CD4-positive, CD25-positive, alpha-beta regulatory T cell (primary cell): Measurements from ENCODE around the gene RASAL3. TPM values are rescaled to one million over a fixed set of nuclear protein-coding genes. Genes with fewer than 3 reads are reported as not detected.

Experiments used
- ATAC-seq, 2 donors: fragments of 150-1000 bp; cut with Tn5 transposase; one replicate each; pipeline ENCODE4 v1.10.0; 2021; ENCODE audit warnings: low read depth in 2 of 2, moderate number of reproducible peaks in 2 of 2, moderate library complexity in 1 of 2
- DNase-seq, 3 donors: peaks; one replicate each; pipeline versions ENCODE4 v3.0.0 to v3.0.0-alpha.2; 2012 to 2022; ENCODE audit warnings: mixed read lengths in 1 of 3
- H3K27ac ChIP-seq: one replicate; pipeline ENCODE4 v1.7.0; 2013; ENCODE audit warnings: mild to moderate bottlenecking, low read length; ENCODE audit not compliant: insufficient read depth, poor library complexity, severe bottlenecking
- H3K27me3 ChIP-seq: one replicate; pipeline ENCODE4 v1.7.0; 2013; ENCODE audit warnings: low read length; ENCODE audit not compliant: control insufficient read depth, insufficient read depth
- H3K36me3 ChIP-seq: one replicate; pipeline ENCODE4 v1.7.0; 2013; ENCODE audit warnings: mild to moderate bottlenecking, low read length, moderate library complexity; ENCODE audit not compliant: control insufficient read depth, insufficient read depth
- H3K4me1 ChIP-seq: 2 replicates; pipeline ENCODE4 v1.7.0; 2013; ENCODE audit warnings: mild to moderate bottlenecking, low read length; ENCODE audit not compliant: insufficient read depth, control insufficient read depth, poor library complexity, severe bottlenecking
- H3K4me3 ChIP-seq: one replicate; pipeline ENCODE4 v1.7.0; 2013; ENCODE audit warnings: low read depth, mild to moderate bottlenecking, low read length, moderate library complexity
- H3K9me3 ChIP-seq, 2 experiments: 1 replicate in 1 of 2; 2 replicates in 1 of 2; pipeline ENCODE4 v1.7.0; 2013; ENCODE audit warnings: low read length in 2 of 2, mild to moderate bottlenecking in 1 of 2, moderate library complexity in 1 of 2; ENCODE audit not compliant: control insufficient read depth in 2 of 2
- H3K27ac Mint-ChIP-seq, 3 donors: one replicate each; pipeline ENCODE4 v1.8.0; 2020 to 2022; ENCODE audit warnings: mild to moderate bottlenecking in 3 of 3, mixed read lengths in 3 of 3, moderate library complexity in 2 of 3
- H3K27me3 Mint-ChIP-seq: one replicate; pipeline ENCODE4 v1.8.0; 2022; ENCODE audit warnings: mild to moderate bottlenecking, mixed read lengths
- H3K36me3 Mint-ChIP-seq: one replicate; pipeline ENCODE4 v1.8.0; 2020; ENCODE audit warnings: mixed read lengths
- H3K4me1 Mint-ChIP-seq, 4 donors: one replicate each; pipeline ENCODE4 v1.8.0; 2020 to 2022; ENCODE audit warnings: mixed read lengths in 4 of 4, mild to moderate bottlenecking in 1 of 4
- H3K4me3 Mint-ChIP-seq, 4 donors: one replicate each; pipeline ENCODE4 v1.8.0; 2020 to 2022; ENCODE audit warnings: mild to moderate bottlenecking in 4 of 4, mixed read lengths in 4 of 4, moderate library complexity in 3 of 4
- H3K9me3 Mint-ChIP-seq, 7 donors: one replicate each; pipeline ENCODE4 v1.8.0; 2020 to 2022; ENCODE audit warnings: mixed read lengths in 7 of 7, mild to moderate bottlenecking in 3 of 7, moderate library complexity in 2 of 7
- polyA plus RNA-seq, 4 donors: library from polyadenylated mRNA; unstranded; fragments of 300-500 nt; fragmentation: Illumina TruSeq; gene quantifications; one replicate each; pipeline ENCODE4 v1.2.3, GENCODE V29; 2021
- total RNA-seq: library from RNA; stranded (reverse); gene quantifications from one replicate; pipeline ENCODE4 v1.2.3, GENCODE V29; 2022

The RASAL3 gene
- total and polyA plus RNA-seq, 5 donors from 2014 or later: 25.3 to 122 (median 42.7) TPM

GRCh38 chr19:15423130-15423529, 41.2 kb downstream of the RASAL3 start:
- no peak for DNase-seq
- H3K27me3 Mint-ChIP-seq: peaks cover 9% of the 10 kb centered on the region
- no peak overlapping the region for H3K27ac Mint-ChIP-seq
- peaks cover 0 to 5% (median 0%) of the 10 kb centered on the region in 7 donors for H3K9me3 Mint-ChIP-seq
- peaks cover 0 to 19% (median 7%) of the 10 kb centered on the region in 4 donors for H3K4me1 Mint-ChIP-seq
- no peak overlapping the region for H3K4me3 Mint-ChIP-seq
- Histone ChIP-seq H3K9me3 (peaks cover 3 to 7% of the 10 kb centered on the region in 2 experiments), H3K27ac (no peak overlapping the region), H3K4me3 (no peak overlapping the region), H3K27me3 (no peaks in the 10 kb centered on the region), H3K36me3 (peaks cover 39% of the 10 kb centered on the region), H3K4me1 (peaks cover 10% of the 10 kb centered on the region)
- no peak for ATAC-seq
- H3K36me3 Mint-ChIP-seq: peaks cover 20% of the 10 kb centered on the region

DNA sequence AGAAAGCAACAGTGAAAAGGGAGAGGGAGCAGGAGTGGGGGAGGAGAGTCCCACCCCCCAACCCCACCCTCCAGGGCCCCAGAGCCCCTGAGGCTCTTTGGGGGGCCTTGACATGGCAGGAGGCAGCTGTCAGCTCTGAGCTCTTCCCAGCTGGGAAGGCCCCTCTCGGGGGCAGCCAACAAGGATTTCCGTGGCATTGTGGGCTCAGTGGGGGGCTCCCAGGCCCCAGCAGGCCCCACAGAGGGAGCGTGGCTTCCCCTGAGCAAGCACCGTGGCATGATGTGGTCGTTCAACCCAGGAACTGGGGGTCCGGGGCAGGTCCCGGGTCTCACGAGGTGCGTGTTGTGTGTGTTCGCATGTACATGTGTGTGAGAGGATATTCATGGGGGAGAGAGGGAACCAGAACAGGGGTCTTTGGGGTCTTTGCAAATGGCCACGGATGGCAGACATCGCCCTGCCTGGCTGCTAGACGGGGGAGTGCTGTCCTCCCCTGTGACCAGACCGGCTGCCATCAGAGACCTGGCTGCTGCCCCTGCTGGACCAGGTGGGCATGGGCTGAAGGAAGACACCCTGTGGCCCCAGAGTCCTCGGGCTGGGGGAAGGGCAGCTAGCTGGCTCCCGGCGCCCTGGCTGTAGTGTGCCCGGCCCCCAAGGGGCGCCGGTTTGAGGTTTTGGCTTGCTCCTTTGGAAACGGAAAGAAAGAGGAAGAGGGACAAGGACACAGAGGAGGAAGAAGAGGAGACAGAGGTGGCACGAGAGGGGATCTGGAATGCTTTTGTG, 41.9 kb downstream of the RASAL3 start:
- ATAC-seq (no peak), DNase-seq (no peak)
- H3K27ac ChIP-seq: no peak overlapping the region
- Mint-ChIP-seq H3K36me3 (peaks cover 20% of the 10 kb centered on the region), H3K9me3 (peaks cover 0 to 5% (median 0%) of the 10 kb centered on the region in 7 donors), H3K27me3 (peaks cover 9% of the 10 kb centered on the region), H3K27ac (no peak overlapping the region), H3K4me1 (peaks cover 0 to 25% (median 13%) of the 10 kb centered on the region in 4 donors), H3K4me3 (no peak overlapping the region)
- peaks cover 3 to 7% of the 10 kb centered on the region in 2 experiments for H3K9me3 ChIP-seq
- no peaks in the 10 kb centered on the region for H3K27me3 ChIP-seq
- peaks cover 17% of the 10 kb centered on the region for H3K4me1 ChIP-seq
- H3K4me3 ChIP-seq: no peak overlapping the region
- peaks cover 39% of the 10 kb centered on the region for H3K36me3 ChIP-seq

GRCh38 chr19:15421721-15422260, 42.6 kb downstream of the RASAL3 start:
- Mint-ChIP-seq H3K27me3 (peaks cover 9% of the 10 kb centered on the region), H3K9me3 (peaks cover 0 to 5% (median 0%) of the 10 kb centered on the region in 7 donors), H3K4me1 (peaks cover under 1 to 32% (median 19%) of the 10 kb centered on the region in 4 donors), H3K27ac (no peak overlapping the region), H3K4me3 (no peak overlapping the region), H3K36me3 (peaks cover 17% of the 10 kb centered on the region)
- ATAC-seq (no peak), DNase-seq (no peak)
- Histone ChIP-seq H3K27me3 (no peaks in the 10 kb centered on the region), H3K27ac (no peak overlapping the region), H3K36me3 (peaks cover 34% of the 10 kb centered on the region), H3K4me1 (peaks cover 24% of the 10 kb centered on the region), H3K9me3 (peaks cover 3 to 7% of the 10 kb centered on the region in 2 experiments), H3K4me3 (no peak overlapping the region)

GRCh38 chr19:15421136-15421695, 43.1 kb downstream of the RASAL3 start:
- Histone ChIP-seq H3K36me3 (peaks cover 32% of the 10 kb centered on the region), H3K4me1 (peaks cover 29% of the 10 kb centered on the region), H3K9me3 (peaks cover 3 to 7% of the 10 kb centered on the region in 2 experiments), H3K27ac (no peak overlapping the region), H3K27me3 (no peaks in the 10 kb centered on the region), H3K4me3 (no peak overlapping the region)
- Mint-ChIP-seq H3K9me3 (peaks cover 0 to 5% (median 0%) of the 10 kb centered on the region in 7 donors), H3K27me3 (peaks cover 8% of the 10 kb centered on the region), H3K4me3 (peak overlapping the region in 1 of 4 donors; percentile 48), H3K27ac (no peak overlapping the region), H3K4me1 (peaks cover 5 to 35% (median 23%) of the 10 kb centered on the region in 4 donors), H3K36me3 (peaks cover 15% of the 10 kb centered on the region)
- ATAC-seq (no peak), DNase-seq (no peak)

DNA sequence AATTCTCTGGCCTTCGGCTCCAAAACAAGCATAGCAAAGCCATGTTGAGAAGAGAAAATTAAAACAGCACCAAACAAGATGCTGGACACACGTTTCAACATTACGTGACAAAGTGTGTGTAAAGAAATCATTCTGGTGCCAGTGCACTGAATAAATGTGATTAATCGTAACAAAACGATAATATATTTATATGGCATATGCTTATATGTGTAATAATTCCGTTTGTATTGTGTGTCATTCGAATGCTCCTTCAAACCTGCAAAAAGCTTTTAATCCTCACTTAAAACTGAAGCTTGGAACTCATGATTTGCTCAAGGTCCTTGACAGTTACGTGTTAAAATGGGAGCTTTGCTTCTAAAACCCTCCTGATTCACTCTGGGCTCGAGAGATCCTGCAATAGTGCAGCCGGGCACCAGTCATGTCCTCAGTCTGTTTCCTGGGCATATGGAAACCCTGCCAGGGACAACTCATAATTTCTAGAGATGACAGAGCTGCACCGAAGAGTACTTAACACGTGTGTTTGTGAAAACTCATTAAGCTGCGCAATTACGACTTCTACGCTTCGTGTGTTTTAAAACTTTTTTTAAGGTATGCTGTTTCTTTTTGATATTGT, 44.8 kb downstream of the RASAL3 start:
- H3K4me1 ChIP-seq: peaks cover 42% of the 10 kb centered on the region
- peak overlapping the region; percentile 71 for H3K4me3 ChIP-seq
- H3K36me3 ChIP-seq: peaks cover 23% of the 10 kb centered on the region
- no peak overlapping the region for H3K27ac ChIP-seq
- DNase-seq (no peak), ATAC-seq (no peak)
- peaks cover 0 to 5% (median 0%) of the 10 kb centered on the region in 7 donors for H3K9me3 Mint-ChIP-seq
- peak overlapping the region; percentile 21 to 99 (median 96) for H3K4me3 Mint-ChIP-seq
- peaks cover 5 to 48% (median 30%) of the 10 kb centered on the region in 4 donors for H3K4me1 Mint-ChIP-seq
- peaks cover 13% of the 10 kb centered on the region for H3K36me3 Mint-ChIP-seq
- H3K27me3 Mint-ChIP-seq: peaks cover 5% of the 10 kb centered on the region
- peak overlapping the region; percentile 94 to 99 (median 99) for H3K27ac Mint-ChIP-seq
- no peaks in the 10 kb centered on the region for H3K27me3 ChIP-seq
- peaks cover 3 to 7% of the 10 kb centered on the region in 2 experiments for H3K9me3 ChIP-seq

DNA sequence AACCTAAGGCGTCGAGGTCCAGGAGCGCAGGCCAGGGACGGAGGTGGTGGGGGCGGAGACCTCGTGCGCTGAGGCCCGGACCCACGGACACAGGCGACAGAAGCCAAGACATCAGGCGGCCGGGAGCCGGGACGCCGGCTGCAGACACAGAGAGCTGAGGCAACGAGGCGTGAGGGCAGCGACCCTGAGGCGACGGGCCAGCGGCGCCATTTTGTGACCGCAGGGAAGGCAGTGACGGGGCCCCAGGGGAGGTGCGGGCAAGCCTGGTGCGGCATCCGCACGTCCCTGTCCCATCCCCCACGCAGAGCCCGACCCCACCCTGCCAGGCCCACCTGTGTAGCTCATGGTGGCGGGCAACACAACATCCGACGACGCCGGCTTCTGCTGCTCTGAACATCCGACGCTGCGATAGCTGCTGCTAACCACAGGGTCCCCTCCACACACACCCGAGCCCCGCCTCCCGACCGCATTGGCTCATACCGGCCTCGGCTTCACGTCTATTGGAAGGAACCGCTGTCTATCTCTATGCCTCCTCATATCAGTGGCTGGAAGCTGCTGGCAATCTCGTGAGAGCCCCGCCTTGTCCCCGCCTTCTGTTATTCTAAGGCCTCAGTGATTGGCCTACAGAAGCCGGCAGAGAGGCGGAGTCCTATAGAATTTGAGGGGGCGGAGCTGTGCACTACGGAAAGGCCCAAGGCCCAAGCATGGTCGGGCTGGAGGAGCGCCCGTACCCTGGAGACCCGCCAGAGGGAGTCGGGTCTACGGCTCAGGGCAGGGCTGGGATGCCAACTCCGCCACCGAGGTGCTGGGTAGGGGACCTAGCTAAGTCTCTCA, 45.5 kb downstream of the RASAL3 start, which contains the start of gene AKAP8L:
Gene AKAP8L (minus strand): TSS at position 410 of the 834 bp plus-strand sequence. CDS start 65 bp downstream, at position 345.
- Histone ChIP-seq H3K4me3 (peak within 1 kb of the TSS; percentile 88), H3K27ac (peak within 1 kb of the TSS; percentile 73)

More for the DNA sequence above, 45.5 kb downstream of the RASAL3 start, which contains the start of gene AKAP8L:
- Histone ChIP-seq H3K4me1 (peaks cover 42% of the 10 kb centered on the region), H3K27me3 (no peaks in the 10 kb centered on the region), H3K36me3 (peaks cover 16% of the 10 kb centered on the region), H3K9me3 (peaks cover 3 to 7% of the 10 kb centered on the region in 2 experiments)
- peak within 1 kb of the TSS; percentile 94 to 99 (median 98) for H3K4me3 Mint-ChIP-seq
- peaks cover 0 to 5% (median 0%) of the 10 kb centered on the region in 7 donors for H3K9me3 Mint-ChIP-seq
- ATAC-seq: peak; percentile 90 to 93
- peaks cover 6 to 52% (median 31%) of the 10 kb centered on the region in 4 donors for H3K4me1 Mint-ChIP-seq
- peak within 1 kb of the TSS; percentile 94 to 99 (median 99) for H3K27ac Mint-ChIP-seq
- peaks cover 14% of the 10 kb centered on the region for H3K36me3 Mint-ChIP-seq
- DNase-seq: peak; percentile 97 to 100 (median 99)
- H3K27me3 Mint-ChIP-seq: peaks cover 5% of the 10 kb centered on the region
